HG03460 (cell line): ENCODE measurements around the gene GRIFIN.
A peak's percentile ranks its signal among the peaks of the same experiment; 100 is the strongest.
"Not testable (repeated sequence)": the region's sequence is repeated elsewhere in the genome, so short reads cannot be mapped to it uniquely, and the experiment has no call there.

ENCODE experiments used
- ATAC-seq: cut with Tn5 transposase; IDR thresholded peaks from one replicate; pipeline ENCODE4 v1.9.1; 2021; ENCODE audit not compliant: unreplicated experiment

GRIFIN gene

DNA sequence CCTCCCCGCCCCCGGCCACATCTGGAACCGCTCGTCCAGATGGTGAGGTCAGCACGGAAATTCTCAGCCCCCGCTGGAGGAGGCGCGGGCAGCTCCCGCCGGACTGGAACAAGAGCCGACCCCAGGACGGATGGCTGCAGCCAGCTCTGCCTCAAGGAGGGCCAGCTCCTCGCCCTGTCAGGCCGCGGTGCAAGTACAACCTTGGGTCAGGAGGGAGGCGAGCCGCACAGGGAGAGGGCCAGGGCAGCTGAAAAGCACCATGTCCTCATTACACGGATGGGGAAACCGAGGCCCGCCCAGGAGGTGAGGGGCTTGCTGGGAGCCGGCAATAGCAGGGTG, 3.8 kb upstream of the GRIFIN start:
- ATAC-seq, result no peak

DNA sequence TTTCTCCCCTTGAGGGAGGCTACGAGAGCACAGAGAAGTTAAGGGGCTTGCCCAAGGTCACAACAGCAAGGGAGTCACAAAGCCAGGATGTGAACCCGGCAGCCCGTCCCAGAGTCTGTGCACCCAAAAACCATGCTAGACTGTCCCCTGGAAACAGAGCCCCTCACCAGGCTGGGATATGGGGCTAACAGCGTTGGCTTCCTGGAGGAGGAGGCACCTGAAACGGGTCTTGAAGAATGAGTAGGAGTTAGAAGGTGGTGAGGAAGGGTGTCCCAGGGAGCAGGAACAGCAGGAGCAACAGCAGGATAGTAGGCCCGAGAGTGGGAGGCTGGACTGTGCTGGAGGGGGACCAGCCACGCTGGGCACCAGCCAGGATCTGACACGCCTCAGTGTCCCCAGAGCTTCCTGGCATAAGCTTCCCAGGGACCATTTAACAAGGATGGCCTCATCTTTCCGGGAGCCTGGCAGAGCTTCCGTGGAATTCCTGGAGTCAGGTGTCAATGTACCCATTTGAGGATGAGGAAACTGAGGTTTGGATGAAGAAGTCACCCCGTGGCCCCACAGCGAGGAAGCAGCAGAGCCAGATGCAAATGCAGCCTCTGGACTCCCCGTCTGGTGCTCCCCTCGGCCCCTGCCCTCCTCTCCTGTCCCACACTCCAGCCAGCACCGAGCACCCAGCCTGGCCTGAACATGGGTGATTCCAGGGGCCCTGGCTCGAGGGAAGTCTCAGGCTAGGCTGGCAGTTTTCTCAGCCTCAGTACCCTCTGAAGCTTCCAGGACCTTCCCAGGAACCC, 3.3 kb upstream of the GRIFIN start:
- no peak for ATAC-seq

DNA sequence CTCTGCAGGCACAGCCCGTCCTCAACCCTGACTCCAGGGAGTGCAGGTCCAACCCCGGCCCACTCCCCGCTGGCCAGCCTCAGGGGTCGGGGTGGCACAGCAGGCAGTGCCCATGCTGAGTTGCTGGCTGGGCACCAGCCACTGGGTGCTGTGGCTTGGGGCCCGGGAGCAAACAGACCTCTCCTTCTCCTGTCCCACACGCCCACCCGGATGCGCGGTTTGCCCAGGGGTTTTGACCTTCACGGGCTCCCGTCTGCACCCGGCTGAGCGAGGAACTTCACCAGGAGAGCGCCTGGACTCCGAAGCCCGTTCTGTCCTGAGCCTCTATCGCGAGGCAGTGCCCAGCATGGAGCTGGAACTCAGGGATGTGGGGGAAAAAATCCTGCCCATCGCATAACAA, 2.6 kb upstream of the GRIFIN start:
- ATAC-seq, result no peak

DNA sequence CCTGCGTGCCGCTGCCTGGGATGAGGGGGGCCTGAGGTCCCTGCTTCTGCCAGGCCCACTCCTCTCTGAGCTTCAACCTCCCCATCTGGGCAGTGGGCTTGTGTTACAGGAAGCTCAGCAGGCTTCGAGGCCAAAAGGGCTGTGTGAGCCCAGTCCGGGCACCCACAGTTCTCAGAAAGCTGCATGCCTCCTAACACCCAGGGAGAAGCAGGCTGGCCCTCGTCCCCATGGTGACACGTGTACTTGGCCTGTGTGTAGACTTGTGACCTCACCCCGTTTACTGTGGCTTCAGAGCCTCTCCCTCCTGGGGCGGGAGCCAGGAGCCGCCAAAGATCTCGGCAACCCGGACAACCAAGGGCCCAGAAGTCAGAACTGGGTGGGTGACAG, 2.2 kb upstream of the GRIFIN start:
- no peak for ATAC-seq

DNA sequence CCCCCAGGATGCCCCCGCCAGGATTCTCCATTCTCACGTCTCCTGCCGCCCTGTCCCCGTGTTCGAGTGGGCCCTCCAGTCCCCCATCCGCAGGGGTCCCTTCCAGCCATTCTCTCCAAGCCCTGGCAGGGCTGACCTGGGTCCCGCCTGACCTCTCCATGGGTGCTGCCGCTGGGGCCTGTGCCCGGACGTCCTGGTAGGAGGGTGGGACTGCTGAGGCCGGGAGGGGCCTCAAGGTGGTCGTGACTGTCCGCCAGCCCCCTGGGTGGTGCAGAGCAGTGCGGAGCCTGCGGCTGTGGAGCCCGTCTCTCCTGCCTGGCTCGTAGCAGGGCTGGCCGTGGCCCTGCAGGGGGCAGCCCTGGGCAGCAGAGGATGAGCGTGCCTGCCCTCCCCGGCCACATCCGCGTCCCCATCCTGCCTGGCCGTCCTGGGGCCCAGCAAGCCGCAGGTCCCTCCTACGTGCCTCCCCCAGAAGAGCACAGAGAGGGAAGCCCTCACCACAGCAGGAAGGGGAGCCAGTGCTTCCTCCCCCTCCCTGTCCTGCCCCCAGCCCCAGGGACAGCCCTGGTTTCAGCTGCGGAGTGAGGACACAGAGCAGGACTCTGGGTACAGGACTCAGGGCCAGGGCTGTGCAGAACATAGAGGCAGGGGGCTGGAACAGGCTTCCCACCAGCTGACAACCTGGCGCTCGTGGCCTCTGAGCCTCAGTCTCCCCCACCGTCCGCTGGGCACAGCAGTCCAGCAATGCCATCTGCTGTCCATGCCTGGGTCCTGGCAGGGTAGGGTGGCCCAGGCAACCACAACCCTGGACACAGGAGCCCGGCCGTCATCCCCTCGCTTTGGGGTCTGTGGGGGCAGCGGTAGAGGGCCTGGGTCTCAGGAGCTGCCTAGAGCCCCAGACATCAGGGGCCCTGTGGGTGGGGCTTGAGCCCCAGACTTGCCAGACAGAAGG, 1.5 kb upstream of the GRIFIN start:
- peak; percentile 77 for ATAC-seq

DNA sequence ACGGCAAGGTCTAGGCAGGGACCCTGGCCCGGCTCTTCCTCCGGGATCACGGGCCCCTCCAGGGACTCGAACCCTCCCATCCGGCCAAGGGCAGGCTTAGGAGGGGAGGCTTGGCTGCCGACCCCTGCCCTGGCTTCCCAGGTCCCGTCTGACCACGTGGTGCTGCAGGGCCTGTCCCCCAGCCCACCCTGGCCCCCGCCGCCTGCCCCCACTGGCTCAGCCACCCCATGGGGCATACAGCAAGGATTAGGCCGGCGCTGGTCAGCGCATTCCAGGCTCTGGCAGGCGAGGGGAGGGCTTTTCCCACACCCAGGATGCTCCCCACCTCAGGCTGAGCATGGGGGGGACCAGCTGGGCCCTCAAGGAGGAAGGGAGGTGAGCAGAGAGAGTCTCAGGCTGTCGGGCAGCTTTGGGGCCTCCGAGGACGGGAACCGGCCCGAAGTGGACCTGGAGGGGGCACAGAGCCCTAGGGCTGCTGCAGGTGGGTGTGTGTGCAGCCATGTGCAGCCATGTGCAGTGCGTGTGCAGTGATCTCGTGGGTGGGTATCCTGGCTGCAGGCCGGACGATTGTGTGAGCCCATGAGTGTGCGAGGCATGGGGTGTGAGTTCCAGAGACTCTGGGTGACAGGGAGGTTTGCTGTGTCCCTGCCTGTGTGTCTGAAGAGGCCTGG, 713 bp upstream of the GRIFIN start:
- no peak for ATAC-seq

DNA sequence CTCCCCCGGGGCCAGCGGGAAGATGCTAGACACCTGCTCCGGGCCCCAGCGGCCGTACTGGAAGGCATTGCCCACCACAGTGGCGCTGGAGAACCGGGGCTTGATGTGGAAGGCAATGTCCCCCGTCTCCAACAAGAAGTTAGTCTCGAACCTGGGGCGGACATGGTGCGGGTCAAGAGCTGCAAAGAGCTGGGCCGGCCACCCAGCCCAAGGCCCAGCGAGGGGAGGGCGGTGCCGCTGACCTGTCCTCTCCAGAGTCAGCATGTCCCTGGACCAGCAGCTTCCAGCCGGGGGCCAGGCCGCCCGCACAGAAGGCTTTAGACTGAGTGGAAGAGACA, 551 bp downstream of the GRIFIN start:
- no peak for ATAC-seq

DNA sequence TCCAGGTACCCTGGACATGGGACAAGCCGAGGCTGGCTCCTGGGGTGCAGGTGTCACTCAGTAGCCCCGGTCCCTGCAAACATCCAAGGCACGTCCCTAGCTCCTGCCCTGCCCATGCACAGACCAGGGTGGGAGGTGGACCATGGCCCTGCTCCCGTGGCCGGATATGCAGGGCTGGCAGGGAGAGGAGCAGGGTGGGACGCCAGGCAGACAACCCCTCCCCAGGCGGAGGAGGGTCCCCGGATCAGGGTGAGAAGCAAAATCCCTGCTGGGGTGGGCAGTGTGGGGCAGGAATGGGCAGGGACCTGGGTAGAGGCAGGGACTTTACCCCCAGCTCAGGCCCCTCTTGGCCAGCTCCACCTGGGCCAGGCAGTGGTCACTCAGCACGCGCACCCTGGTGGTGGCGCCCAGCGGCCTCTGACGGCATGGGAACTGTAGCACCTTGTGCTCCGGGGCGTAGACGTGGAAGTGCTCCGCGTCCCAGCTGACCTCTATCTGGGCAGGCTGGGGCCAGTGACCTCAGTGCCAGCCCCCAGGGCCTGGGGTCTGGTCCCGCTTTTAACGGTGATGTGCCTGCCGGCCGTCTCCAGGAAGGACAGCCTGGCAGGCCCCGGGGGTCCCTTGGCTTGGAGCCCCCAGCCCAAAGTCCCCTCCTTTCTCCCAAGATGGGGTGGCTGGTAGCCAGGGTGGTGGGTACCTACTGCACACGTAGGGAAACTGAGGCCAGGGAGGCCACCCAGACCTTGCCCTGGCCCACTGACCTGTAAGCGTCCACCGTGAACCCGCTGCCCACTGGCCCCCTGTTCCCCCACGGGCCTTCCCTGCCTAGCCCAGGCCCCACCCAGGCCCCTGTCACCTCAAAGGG, 1.2 kb downstream of the GRIFIN start:
- no peak for ATAC-seq

DNA sequence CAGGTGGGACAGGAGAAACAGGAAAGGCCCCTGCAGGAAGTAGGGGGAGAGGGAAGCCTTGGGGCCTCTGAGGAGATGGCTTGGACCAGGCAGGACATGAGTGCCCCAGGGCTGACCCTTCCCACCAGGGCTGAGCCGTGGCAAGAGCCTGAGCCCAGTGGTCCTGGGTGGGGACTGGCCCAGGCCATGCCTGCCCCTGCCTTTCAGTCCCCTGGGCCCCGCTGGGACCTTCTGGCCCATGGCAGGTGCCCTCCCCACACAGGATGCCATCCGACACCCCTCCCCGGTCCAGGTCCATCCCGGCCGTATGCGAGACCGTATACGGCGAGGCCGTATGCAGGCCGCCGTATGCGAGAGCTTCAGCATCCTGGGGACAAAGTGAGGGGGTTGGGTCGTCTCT, 2.0 kb downstream of the GRIFIN start:
- ATAC-seq, result no peak

DNA sequence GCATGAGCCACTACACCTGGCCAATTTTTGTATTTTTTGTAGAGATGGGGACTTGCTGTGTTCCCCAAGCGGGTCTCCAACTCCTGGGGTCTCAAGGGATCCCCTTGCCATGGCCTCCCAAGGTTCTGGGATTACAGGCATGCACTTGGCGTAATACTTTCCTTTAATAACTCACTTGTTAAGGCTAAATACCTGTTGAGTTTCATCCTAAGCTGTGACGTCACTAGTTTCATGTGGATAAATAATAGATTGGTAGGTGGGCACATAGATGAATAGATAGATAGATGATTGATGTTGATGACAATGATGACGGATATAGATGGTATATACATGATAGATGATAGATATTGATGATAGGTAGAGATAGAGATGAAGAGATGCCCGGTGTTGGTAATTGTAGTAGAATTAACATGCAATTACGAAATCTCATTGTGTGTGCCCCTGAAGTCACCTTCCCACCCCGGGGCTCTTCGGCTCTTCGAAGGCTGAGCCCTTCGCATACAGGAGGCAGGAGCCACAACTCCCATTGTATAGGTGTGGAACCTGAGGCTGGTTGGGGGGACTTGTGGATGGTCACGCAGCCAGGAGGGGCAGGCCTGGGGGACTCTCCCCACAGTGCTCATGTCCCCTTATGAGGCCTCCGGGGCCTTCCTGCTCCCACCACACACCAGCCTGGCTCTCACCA, 2.6 kb downstream of the GRIFIN start:
- ATAC-seq, result no peak

DNA sequence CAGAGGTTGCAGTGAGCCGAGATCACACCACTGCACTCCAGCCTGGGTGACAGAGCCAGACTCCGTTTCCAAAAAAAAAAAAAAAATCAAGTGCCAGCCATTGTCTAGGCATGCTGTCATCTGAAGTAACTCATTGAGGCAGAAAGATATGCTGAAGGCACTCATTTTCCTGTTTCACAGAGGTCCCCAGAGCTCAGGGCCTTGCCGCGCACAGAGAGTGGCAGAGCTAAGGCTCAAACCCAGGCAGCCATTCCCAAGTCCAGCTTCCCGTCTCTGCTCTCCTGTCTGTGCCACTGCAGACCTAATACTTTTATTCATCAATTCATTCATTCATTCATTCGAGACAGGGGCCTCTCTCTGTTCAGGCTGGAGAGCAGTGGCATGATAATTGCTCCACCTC, 3.5 kb downstream of the GRIFIN start:
- ATAC-seq, result no peak

DNA sequence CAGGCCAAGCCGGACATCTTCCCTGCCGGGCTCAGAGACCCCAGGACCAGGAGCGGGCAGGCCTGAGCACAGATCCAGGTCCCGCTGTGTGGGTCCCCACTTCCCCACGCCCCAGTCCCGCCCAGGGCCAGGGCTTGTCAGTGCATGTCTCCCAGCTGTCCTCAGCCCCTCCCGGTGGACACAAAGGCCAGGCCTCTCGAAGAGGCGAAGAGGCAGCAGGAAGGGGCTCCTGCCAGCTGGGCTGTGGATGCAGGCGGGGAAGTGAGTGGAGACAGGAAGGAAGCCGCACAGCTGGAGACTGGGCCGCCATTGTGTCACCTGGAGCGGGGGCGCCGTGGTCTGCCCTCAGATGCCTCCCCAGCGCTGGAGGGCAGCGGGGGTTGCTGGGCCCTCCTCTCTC, 4.8 kb downstream of the GRIFIN start:
- no peak for ATAC-seq

DNA sequence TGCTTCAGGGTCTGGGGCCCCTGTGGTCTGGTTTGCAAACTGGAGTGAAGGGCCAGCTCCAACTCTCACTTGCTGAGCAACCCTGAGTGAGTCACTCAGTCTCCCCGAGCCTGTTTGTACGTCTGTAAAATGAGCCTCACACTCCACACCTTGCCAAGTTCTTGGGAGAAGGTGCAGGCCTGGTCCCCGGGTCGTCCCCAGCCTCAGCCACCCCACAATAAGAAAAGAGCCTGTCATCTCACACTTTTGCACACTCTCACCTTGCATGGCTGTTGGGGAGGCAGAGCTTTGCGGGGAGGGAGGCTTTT, 5.2 kb downstream of the GRIFIN start:
- no peak for ATAC-seq

DNA sequence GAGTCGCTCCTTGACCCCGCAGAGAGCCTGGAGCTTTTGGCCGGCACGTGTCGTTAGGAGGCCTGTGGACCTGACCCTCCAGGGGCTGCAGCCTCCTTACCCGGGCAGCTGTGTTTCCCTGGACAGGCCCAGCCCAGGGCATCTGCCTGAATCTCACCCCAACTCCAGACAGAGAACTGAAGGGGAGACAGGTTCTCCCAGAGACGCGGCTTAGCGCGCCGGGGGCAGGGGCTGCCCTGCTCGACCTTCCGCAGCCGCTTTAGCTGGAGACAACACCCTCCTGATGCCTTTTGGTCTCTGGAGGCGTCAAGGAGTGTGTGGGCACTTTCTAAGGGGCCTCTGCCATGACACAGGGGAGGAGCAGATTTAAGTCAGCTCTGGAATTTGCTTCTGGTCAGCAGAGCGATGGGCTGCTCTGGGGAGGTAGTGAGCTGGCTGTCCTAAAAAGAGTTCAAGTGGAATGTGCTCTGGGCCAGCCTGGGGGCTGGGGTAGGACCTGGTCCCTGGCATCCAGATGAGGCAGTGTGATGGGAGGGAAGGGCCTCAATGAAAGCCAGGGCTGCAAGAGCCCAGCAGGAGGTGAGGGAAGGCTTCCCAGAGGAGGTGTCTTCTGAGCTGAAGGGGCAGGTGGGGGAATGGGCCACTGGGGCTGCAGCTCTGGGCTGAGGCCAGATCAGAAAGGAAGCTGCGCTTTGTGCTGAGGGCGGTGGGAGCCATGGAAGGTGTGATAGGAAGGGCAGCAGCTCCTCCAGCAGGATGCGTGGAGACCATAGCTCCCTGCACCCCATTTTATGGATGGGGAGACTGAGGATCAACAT, 5.8 kb downstream of the GRIFIN start:
- no peak for ATAC-seq

DNA sequence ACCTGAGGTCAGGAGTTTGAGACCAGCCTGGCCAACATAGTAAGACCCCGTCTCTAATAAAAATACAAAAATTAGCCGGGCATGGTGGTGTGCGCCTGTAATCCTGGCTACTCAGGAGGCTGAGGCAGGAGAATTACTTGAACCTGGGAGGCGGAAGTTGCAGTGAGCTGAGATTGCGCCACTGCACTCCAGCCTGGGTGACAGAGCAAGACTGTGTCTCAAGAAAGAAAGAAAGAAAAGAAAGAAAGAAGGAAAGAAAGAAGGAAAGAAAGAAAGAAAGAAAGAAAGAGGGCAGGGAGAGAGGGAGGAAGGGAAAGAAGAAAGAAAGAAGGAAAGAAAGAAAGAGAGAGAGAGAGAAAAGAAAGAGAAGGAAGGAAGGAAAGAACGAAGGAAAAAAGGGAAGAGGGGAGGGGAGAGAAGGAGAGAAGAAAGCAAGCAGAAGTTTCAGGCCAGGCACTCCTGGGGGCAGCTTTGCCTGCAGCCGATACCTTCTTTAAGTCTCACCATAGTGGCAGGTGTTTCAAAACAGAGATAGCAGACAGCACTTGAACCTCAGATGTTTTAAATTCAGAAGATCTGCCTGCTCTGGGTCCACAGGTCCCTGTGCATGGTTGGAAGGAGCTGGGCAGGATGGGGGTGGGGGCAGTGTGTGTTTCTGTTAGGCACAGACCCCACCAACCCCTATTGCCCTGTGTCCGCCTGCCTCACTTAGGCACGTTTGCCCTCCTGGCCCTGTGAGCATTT, 6.6 kb downstream of the GRIFIN start:
- not testable (repeated sequence) for ATAC-seq

DNA sequence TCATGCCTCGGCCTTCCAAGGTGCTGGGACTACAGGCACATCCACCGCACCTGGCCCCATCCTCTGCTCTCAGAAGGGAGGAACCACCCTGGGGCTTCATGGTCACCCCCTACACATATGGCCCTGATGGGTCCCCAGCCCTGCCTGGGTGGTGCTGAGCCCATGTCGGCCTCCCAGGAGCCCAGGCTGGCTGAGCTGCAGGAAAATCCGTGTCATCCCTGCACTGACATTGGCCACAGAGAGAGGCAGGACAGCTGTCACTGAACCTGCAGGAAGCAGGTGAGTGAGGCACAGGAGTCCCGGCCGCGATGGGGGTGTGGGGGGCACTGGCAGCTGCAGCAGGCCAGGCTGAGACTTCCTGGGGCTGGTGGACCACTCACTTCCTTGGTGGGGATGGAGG, 8.0 kb downstream of the GRIFIN start:
- ATAC-seq, result no peak

DNA sequence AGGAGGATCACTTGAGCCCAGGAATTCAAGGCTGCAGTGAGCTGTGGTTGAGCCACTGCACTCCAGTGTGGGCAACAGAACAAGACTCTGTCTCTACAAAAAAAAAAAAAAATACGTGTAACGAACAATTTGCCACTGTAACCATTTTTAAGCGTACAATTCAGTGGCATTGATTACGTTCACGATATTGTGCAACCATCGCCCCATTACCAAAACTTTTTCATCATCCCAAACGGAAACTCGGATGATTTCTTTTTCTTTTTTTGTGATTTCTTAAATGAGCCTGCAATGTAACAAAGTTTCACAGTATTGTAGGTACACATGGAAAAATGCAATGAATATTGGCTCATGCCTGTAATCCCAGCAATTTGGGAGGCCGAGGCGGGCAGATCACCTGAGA, 9.5 kb downstream of the GRIFIN start:
- no peak for ATAC-seq

DNA sequence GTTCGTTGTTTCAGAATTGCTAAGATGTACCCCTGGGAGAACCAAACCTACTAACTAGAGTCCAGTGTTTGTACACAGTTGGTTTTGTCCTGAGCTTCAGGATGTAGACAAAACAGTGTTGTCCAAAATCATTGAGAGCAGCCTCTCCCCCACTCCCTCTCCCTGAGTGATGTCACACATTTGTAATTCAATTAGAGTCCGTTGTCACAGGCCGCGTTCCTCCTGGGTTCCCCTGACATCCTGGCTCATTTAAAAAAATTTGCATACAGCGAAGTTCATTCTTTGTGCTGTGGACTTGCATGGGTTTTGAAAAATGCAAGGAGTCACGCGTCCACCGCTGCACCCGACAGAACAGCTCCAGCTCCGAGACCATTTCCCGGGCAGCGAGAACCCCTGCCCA, 10.3 kb downstream of the GRIFIN start:
- no peak for ATAC-seq

DNA sequence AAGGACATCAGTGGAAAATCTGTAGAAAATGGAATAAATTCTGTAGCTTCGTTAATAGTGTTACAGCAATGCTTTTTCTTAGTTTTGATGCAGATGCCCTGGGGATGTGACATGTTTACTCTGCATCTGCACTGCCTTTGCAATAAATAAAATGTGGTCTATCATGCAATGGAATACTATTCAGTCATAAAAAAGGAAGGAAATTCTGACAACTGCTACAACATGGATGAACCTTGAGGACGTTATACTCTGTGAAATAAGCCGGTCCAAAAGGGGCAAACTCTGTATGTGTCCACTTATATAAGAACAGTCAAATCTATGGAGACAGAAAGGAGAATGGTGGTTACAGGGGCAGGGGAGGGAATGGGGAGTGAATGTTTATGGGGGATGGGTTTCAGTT, 13.5 kb downstream of the GRIFIN start:
- ATAC-seq, result no peak
